ENCODE measurements around the gene MUL1. TPM values are rescaled to one million over a fixed set of nuclear protein-coding genes. Genes with fewer than 3 reads are reported as not detected.

Gene MUL1
- total and polyA plus RNA-seq, 2 of the 4 experiments (the other 2 are of a cell fraction) = 20.7 to 21.1 TPM

GRCh38 chr1:20494609-20495311, 13.2 kb downstream of the MUL1 start:
- peak overlapping the region; percentile 81 for H2BK5ac ChIP-seq (ENCODE audit: low read depth, low read length, poor library complexity, severe bottlenecking)
- CTCF ChIA-PET = interaction anchor here (0.6 to 2.2 kb wide), 12 partner anchors 12 to 343 kb away, joined by 3 to 14 read pairs (median 4); no protein-coding TSS in a partner anchor
- peaks cover 10% of the 10 kb centered on the region; the same call in 1 of the 2 replicates for H4K20me1 ChIP-seq (ENCODE audit: insufficient read depth, low read length)
- H4K5ac ChIP-seq (ENCODE audit: low read depth, low read length) = peak overlapping the region; percentile 9; the same call in 1 of the 2 replicates
- H2AFZ ChIP-seq (replicated peaks; ENCODE audit: low read length, poor library complexity) = no peak overlapping the region
- peak overlapping the region; percentile 92 for H2BK20ac ChIP-seq (ENCODE audit: low read depth, low read length)
- H2BK15ac ChIP-seq (ENCODE audit: low read depth, low read length) = peak overlapping the region; percentile 86; the same call in 2 of the 3 replicates
- H3K4ac ChIP-seq (ENCODE audit: low read depth, low read length) = peak overlapping the region; percentile 92
- peaks cover 17% of the 10 kb centered on the region for H3K9me1 ChIP-seq (ENCODE audit: insufficient read depth, low read length)
- H3K27ac ChIP-seq (ENCODE audit: insufficient read depth, low read length) = peak overlapping the region; percentile 38
- no peaks in the 10 kb centered on the region for H3K27me3 ChIP-seq (ENCODE audit: control insufficient read depth, insufficient read depth, low read length)
- DNase-seq (peak; percentile 95), ATAC-seq (ENCODE audit: low read depth) (peak; percentile 72)
- H3K4me2 ChIP-seq (ENCODE audit: low read depth, low read length) = peak overlapping the region; percentile 7; the same call in 1 of the 2 replicates
- in situ Hi-C loops (cut with MboI; ENCODE audit: low sequenced_read_pairs) = loop anchor here (5.0 to 10.0 kb wide), 3 partner anchors 117 to 580 kb away; no protein-coding TSS in a partner anchor
- H2AK5ac ChIP-seq (ENCODE audit: low read depth, low read length) = peak overlapping the region; percentile 78; the same call in 1 of the 2 replicates
- intact Hi-C loops (cut with micrococcal nuclease) = no loop called here
- WGBS, 2 experiments (ENCODE audit: extremely low coverage in 2 of 2, insufficient read length in 1 of 2) = 40% methylated on average over 4 of the region's 5 CpGs; no CpG with 5 or more reads in 1 of the 2 experiments
- no peak for TF ChIP-seq MAFK (IDR thresholded peaks at IDR 0.05; ENCODE audit: low read depth, low read length)
- TF ChIP-seq BHLHE40 (IDR thresholded peaks at IDR 0.05; ENCODE audit: low read depth, low read length) = no peak
- peak; percentile 67 for TF ChIP-seq FOS (IDR thresholded peaks at IDR 0.05; ENCODE audit: low read depth, low read length)
- no peak for TF ChIP-seq CHD1 (IDR thresholded peaks at IDR 0.05; ENCODE audit: low read depth, low read length)
- TF ChIP-seq ELK1 (IDR thresholded peaks at IDR 0.05; ENCODE audit: borderline replicate concordance, low read depth, low read length) = no peak
- TF ChIP-seq SMC3 (IDR thresholded peaks at IDR 0.05; ENCODE audit: low read depth, low read length) = no peak
- TF ChIP-seq CEBPB (IDR thresholded peaks at IDR 0.05; ENCODE audit: low read depth, low read length) = peak; percentile 51; the same call in 1 of the 2 replicates
- H3K4me1 ChIP-seq (ENCODE audit: control insufficient read depth, insufficient read depth, low read length) = peaks cover 19% of the 10 kb centered on the region
- peak overlapping the region; percentile 85 for H2BK120ac ChIP-seq (ENCODE audit: low read depth, low read length)
- peak overlapping the region; percentile 25; the same call in 1 of the 2 replicates for H3K23ac ChIP-seq (ENCODE audit: low read depth, low read length)
- no peak overlapping the region for H3K9ac ChIP-seq (ENCODE audit: low read depth, low read length)
- no TSS peak for BruUV-seq (replicated peaks)
- peaks cover 11% of the 10 kb centered on the region for H3K36me3 ChIP-seq (ENCODE audit: control insufficient read depth, insufficient read depth, low read length)
- dilution Hi-C loops (cut with HindIII; ENCODE audit: low sequenced_read_pairs, unreplicated experiment) = no loop called here
- H3K56ac ChIP-seq (ENCODE audit: extremely low read depth, insufficient read depth, low read length) = peak overlapping the region; percentile 67
- peak overlapping the region; percentile 89 for H4K91ac ChIP-seq (ENCODE audit: insufficient read depth, low read depth, low read length)
- H3K18ac ChIP-seq (ENCODE audit: low read depth, low read length) = peak overlapping the region; percentile 17; the same call in 1 of the 2 replicates
- peaks cover 0 to 8% of the 10 kb centered on the region in 2 experiments; a peak in 1 of 4 replicates for H3K79me1 ChIP-seq (ENCODE audit: low read depth in 1 of 2, low read length in 2 of 2)
- H3K4me3 ChIP-seq (ENCODE audit: insufficient read depth, low read depth, low read length) = no peak overlapping the region
- H3K14ac ChIP-seq (replicated peaks; ENCODE audit: low read depth, low read length) = peak overlapping the region; percentile 21
- no peak overlapping the region for H2AK9ac ChIP-seq (replicated peaks; ENCODE audit: low read depth, low read length, poor library complexity)
- POLR2A ChIA-PET (ENCODE audit: unreplicated experiment) = interaction anchor here (0.6 to 1.4 kb wide), 3 partner anchors 9 to 1053 kb away, joined by 3 to 5 read pairs (median 3); partner anchors contain the start of gene CAMK2N1
- peak overlapping the region; percentile 24 to 88; a peak in 3 of 4 replicates for H4K8ac ChIP-seq (ENCODE audit: low read depth in 2 of 2, low read length in 2 of 2)
- H3K9me3 ChIP-seq (ENCODE audit: control insufficient read depth, insufficient read depth, low read length) = no peaks in the 10 kb centered on the region

Measured in IMR-90 (cell line).